Stimulated activated naive B cell treated with anti-CD40 and anti-IgM and Interleukin-4, amounts not matched to agents 10 μg/mL and 1 μg/mL and 100 μg/mL, for 72 hours (primary cell): ENCODE measurements around the gene CLPTM1.

ENCODE experiments used
- ATAC-seq, 2 donors: fragments of 150-1000 bp; cut with Tn5 transposase; replicated peaks; 2 replicates each; pipeline ENCODE4 v1.10.0; 2021; ENCODE audit warnings: moderate library complexity in 1 of 2
- DNase-seq: peaks from one replicate; pipeline ENCODE4 v3.0.0; 2021
- H3K27ac Mint-ChIP-seq: one replicate; pipeline ENCODE4 v1.8.0; 2022; ENCODE audit warnings: mild to moderate bottlenecking, mixed read lengths
- H3K27me3 Mint-ChIP-seq, 2 donors: one replicate each; pipeline ENCODE4 v1.8.0; 2022; ENCODE audit warnings: mixed read lengths in 2 of 2
- H3K36me3 Mint-ChIP-seq, 2 donors: one replicate each; pipeline ENCODE4 v1.8.0; 2022; ENCODE audit warnings: mixed read lengths in 2 of 2, mild to moderate bottlenecking in 1 of 2
- H3K4me1 Mint-ChIP-seq, 2 donors: one replicate each; pipeline ENCODE4 v1.8.0; 2022; ENCODE audit warnings: mixed read lengths in 2 of 2, mild to moderate bottlenecking in 1 of 2
- H3K4me3 Mint-ChIP-seq, 2 donors: one replicate each; pipeline ENCODE4 v1.8.0; 2022; ENCODE audit warnings: mild to moderate bottlenecking in 2 of 2, mixed read lengths in 2 of 2, moderate library complexity in 1 of 2
- H3K9me3 Mint-ChIP-seq, 2 donors: one replicate each; pipeline ENCODE4 v1.8.0; 2022; ENCODE audit warnings: mixed read lengths in 2 of 2, mild to moderate bottlenecking in 1 of 2

The CLPTM1 gene

GRCh38 chr19:44974857-44975256, 19.7 kb downstream of the CLPTM1 start:
- ATAC-seq (no peak), DNase-seq (no peak)
- Mint-ChIP-seq H3K4me1 (peaks cover 4 to 12% of the 10 kb centered on the region in 2 donors), H3K4me3 (no peak overlapping the region), H3K36me3 (peaks cover 31 to 44% of the 10 kb centered on the region in 2 donors), H3K27me3 (no peaks in the 10 kb centered on the region), H3K9me3 (no peaks in the 10 kb centered on the region), H3K27ac (no peak overlapping the region)

GRCh38 chr19:44975444-44975843, 20.3 kb downstream of the CLPTM1 start:
- Mint-ChIP-seq H3K9me3 (no peaks in the 10 kb centered on the region), H3K27ac (peak overlapping the region; percentile 25), H3K36me3 (peaks cover 32 to 45% of the 10 kb centered on the region in 2 donors), H3K4me3 (no peak overlapping the region), H3K27me3 (no peaks in the 10 kb centered on the region), H3K4me1 (peaks cover 4 to 12% of the 10 kb centered on the region in 2 donors)
- ATAC-seq (no peak), DNase-seq (no peak)

GRCh38 chr19:44984005-44984404, 28.8 kb downstream of the CLPTM1 start:
- Mint-ChIP-seq H3K36me3 (peaks cover 32 to 54% of the 10 kb centered on the region in 2 donors), H3K27ac (no peak overlapping the region), H3K9me3 (no peaks in the 10 kb centered on the region), H3K4me1 (peaks cover 2 to 6% of the 10 kb centered on the region in 2 donors), H3K27me3 (no peaks in the 10 kb centered on the region), H3K4me3 (no peak overlapping the region)
- DNase-seq, result no peak
- ATAC-seq, result no peak

GRCh38 chr19:44985445-44985844, 30.3 kb downstream of the CLPTM1 start:
- Mint-ChIP-seq H3K4me3 (no peak overlapping the region), H3K9me3 (no peaks in the 10 kb centered on the region), H3K4me1 (peaks cover 5 to 11% of the 10 kb centered on the region in 2 donors), H3K27me3 (no peaks in the 10 kb centered on the region), H3K27ac (no peak overlapping the region), H3K36me3 (peaks cover 30 to 50% of the 10 kb centered on the region in 2 donors)
- no peak for DNase-seq
- ATAC-seq, result no peak

DNA sequence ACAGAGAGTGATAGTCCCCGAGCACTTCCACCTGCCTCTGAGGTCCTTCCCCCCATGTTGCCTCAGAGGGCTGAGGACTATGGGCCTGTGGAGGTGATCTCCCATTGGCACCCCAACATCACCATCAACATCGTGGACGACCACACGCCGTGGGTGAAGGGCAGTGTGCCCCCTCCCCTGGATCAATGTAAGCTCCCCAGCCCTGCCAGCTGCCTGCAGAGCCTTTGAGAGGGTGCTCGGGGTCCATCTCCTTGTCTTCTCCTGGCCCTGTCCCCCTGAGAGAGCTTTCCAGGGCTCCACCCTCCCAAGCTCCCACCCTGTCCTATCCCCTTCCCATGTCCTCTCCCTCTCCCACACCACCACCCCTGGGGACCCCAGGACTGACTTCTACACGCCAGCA, 31.2 kb downstream of the CLPTM1 start:
- H3K27ac Mint-ChIP-seq, result no peak overlapping the region
- H3K4me3 Mint-ChIP-seq, result no peak overlapping the region
- DNase-seq, result no peak
- peaks cover 33 to 56% of the 10 kb centered on the region in 2 donors for H3K36me3 Mint-ChIP-seq
- ATAC-seq, result no peak
- H3K4me1 Mint-ChIP-seq, result peaks cover 5 to 13% of the 10 kb centered on the region in 2 donors
- no peaks in the 10 kb centered on the region for H3K27me3 Mint-ChIP-seq
- no peaks in the 10 kb centered on the region for H3K9me3 Mint-ChIP-seq

- Mint-ChIP-seq H3K27ac (peak overlapping the region; percentile 67), H3K4me1 (peaks cover 5 to 13% of the 10 kb centered on the region in 2 donors), H3K36me3 (peaks cover 39 to 63% of the 10 kb centered on the region in 2 donors), H3K27me3 (no peaks in the 10 kb centered on the region), H3K4me3 (no peak overlapping the region), H3K9me3 (no peaks in the 10 kb centered on the region)
- no peak for DNase-seq
- no peak for ATAC-seq
Measured at GRCh38 chr19:44987148-44987675, 32.0 kb downstream of the CLPTM1 start.

GRCh38 chr19:44988273-44988672, 33.1 kb downstream of the CLPTM1 start:
- peaks cover 37 to 58% of the 10 kb centered on the region in 2 donors for H3K36me3 Mint-ChIP-seq
- no peak for ATAC-seq
- no peak overlapping the region for H3K4me3 Mint-ChIP-seq
- peaks cover 5 to 13% of the 10 kb centered on the region in 2 donors for H3K4me1 Mint-ChIP-seq
- no peaks in the 10 kb centered on the region for H3K27me3 Mint-ChIP-seq
- H3K27ac Mint-ChIP-seq, result no peak overlapping the region
- no peak for DNase-seq
- H3K9me3 Mint-ChIP-seq, result no peaks in the 10 kb centered on the region

DNA sequence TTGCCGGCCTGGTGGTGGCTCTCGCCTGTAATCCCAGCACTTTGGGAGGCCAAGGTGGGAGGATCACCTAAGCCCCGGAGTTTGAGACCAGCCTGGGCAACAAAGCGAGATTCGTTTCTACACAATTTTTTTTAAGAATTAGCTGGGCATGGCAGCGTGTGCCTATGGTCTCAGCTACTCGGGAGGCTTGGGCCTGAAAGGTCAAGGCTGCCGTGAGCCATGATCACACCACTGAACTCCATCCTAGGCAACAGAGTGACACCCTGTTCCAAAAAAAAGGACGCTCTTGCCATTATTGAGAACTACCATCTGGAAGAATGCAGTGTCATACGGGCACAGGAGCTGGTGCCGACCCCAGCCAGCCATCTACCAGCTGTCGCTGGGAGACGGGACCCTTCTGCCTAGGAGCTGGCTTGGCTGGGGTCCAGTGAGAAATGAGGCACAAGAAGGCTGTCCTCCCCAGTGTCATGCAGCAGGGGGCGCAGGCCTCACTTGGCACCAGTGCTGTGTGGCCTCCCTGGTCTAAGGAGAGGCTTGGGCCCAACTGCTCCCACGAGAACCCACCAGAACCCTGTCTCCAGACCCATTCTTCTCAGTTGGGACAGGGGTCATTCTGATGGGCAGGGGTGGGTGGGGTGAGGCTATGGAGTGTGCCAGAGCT, 33.8 kb downstream of the CLPTM1 start:
- Mint-ChIP-seq H3K4me3 (no peak overlapping the region), H3K4me1 (peaks cover 5 to 13% of the 10 kb centered on the region in 2 donors), H3K27ac (peak overlapping the region; percentile 88), H3K27me3 (no peaks in the 10 kb centered on the region), H3K36me3 (peaks cover 40 to 64% of the 10 kb centered on the region in 2 donors), H3K9me3 (no peaks in the 10 kb centered on the region)
- peak; percentile 84 to 85 for ATAC-seq
- DNase-seq, result peak; percentile 43

- peaks cover 5 to 15% of the 10 kb centered on the region in 2 donors for H3K4me1 Mint-ChIP-seq
- H3K4me3 Mint-ChIP-seq, result no peak overlapping the region
- peaks cover 37 to 59% of the 10 kb centered on the region in 2 donors for H3K36me3 Mint-ChIP-seq
- H3K27ac Mint-ChIP-seq, result no peak overlapping the region
- H3K9me3 Mint-ChIP-seq, result no peaks in the 10 kb centered on the region
- no peak for ATAC-seq
- DNase-seq, result no peak
- no peaks in the 10 kb centered on the region for H3K27me3 Mint-ChIP-seq
Measured at GRCh38 chr19:44990459-44990858, 35.3 kb downstream of the CLPTM1 start.

DNA sequence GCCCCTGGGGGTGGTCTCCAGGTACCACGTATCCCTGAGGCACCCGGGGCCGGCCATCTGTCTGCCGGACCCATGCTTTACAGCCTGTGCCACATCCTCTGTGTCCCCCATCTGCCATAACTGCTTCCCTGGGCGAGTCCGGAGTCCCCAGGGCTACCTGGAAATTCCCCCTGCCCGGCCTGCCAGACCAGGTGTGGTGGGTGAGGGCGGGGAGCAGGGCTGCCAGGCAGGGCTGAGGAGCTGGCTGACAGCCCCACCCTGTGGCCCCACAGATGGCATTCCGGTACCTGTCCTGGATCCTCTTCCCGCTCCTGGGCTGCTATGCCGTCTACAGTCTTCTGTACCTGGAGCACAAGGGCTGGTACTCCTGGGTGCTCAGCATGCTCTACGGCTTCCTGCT, 35.8 kb downstream of the CLPTM1 start:
- DNase-seq, result no peak
- Mint-ChIP-seq H3K27me3 (no peaks in the 10 kb centered on the region), H3K4me1 (peaks cover 5 to 15% of the 10 kb centered on the region in 2 donors), H3K27ac (peak overlapping the region; percentile 73), H3K4me3 (no peak overlapping the region), H3K9me3 (no peaks in the 10 kb centered on the region), H3K36me3 (peaks cover 34 to 55% of the 10 kb centered on the region in 2 donors)
- ATAC-seq, result no peak

GRCh38 chr19:44992336-44993163, 37.4 kb downstream of the CLPTM1 start:
- peaks cover 26 to 44% of the 10 kb centered on the region in 2 donors for H3K36me3 Mint-ChIP-seq
- H3K27ac Mint-ChIP-seq, result peak overlapping the region; percentile 25
- no peak overlapping the region for H3K4me3 Mint-ChIP-seq
- H3K27me3 Mint-ChIP-seq, result no peaks in the 10 kb centered on the region
- H3K4me1 Mint-ChIP-seq, result peaks cover 5 to 13% of the 10 kb centered on the region in 2 donors
- no peaks in the 10 kb centered on the region for H3K9me3 Mint-ChIP-seq
- no peak for ATAC-seq
- DNase-seq, result no peak

- H3K9me3 Mint-ChIP-seq, result no peaks in the 10 kb centered on the region
- DNase-seq (no peak), ATAC-seq (no peak)
- H3K4me3 Mint-ChIP-seq, result no peak overlapping the region
- H3K36me3 Mint-ChIP-seq, result peaks cover 21 to 39% of the 10 kb centered on the region in 2 donors
- no peaks in the 10 kb centered on the region for H3K27me3 Mint-ChIP-seq
- H3K27ac Mint-ChIP-seq, result peak overlapping the region; percentile 3
- peaks cover 5 to 11% of the 10 kb centered on the region in 2 donors for H3K4me1 Mint-ChIP-seq
Measured at GRCh38 chr19:44993526-44993925, 38.3 kb downstream of the CLPTM1 start.

DNA sequence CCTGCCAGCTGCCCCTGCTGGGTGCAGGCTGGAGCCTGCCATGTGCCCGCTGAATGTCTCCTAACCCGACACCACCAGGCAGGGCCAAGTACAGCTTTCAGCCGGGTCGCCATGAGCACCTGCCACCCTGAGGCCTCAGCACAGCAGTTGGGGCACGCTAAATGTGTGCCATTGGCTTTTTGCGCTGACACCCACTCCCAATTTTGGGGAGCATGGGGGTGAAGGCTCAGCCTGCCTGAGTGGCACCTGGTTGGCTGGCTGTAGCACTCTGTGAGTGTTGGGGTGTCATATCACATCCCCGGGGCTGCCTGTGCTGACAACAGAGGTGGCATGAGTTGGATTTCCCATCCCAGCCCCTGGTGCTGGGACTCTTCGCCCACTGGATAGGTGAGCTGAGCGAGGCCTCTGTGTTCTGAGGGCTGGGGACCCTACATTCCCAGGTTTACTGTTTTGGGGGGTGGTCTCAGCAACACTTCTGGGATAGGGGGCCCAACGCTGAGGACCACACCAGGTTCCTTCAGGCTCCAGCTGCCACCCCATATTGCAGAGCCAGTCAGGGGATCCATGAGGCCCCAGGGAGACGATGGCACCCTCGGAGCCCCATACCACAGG, 38.9 kb downstream of the CLPTM1 start:
- Mint-ChIP-seq H3K9me3 (no peaks in the 10 kb centered on the region), H3K4me3 (no peak overlapping the region), H3K4me1 (peaks cover 3 to 9% of the 10 kb centered on the region in 2 donors), H3K36me3 (peaks cover 19 to 37% of the 10 kb centered on the region in 2 donors), H3K27ac (peak overlapping the region; percentile 3), H3K27me3 (no peaks in the 10 kb centered on the region)
- DNase-seq (no peak), ATAC-seq (no peak)

- peaks cover 0 to 1% of the 10 kb centered on the region in 2 donors for H3K9me3 Mint-ChIP-seq
- no peak overlapping the region for H3K4me3 Mint-ChIP-seq
- no peak overlapping the region for H3K27ac Mint-ChIP-seq
- no peak for DNase-seq
- ATAC-seq, result no peak
- no peaks in the 10 kb centered on the region for H3K27me3 Mint-ChIP-seq
- peaks cover 8 to 17% of the 10 kb centered on the region in 2 donors for H3K4me1 Mint-ChIP-seq
- peaks cover 12 to 22% of the 10 kb centered on the region in 2 donors for H3K36me3 Mint-ChIP-seq
Measured at GRCh38 chr19:44998025-44998424, 42.8 kb downstream of the CLPTM1 start.
